IPS DF 4.7 (cell line): ENCODE results near the gene NHLRC4.

Source experiments
- DNase-seq: peaks from one replicate; pipeline ENCODE4 v3.0.0-alpha.2; 2013; ENCODE audit warnings: low spot score; ENCODE audit errors: extremely low read depth

Gene NHLRC4

DNA sequence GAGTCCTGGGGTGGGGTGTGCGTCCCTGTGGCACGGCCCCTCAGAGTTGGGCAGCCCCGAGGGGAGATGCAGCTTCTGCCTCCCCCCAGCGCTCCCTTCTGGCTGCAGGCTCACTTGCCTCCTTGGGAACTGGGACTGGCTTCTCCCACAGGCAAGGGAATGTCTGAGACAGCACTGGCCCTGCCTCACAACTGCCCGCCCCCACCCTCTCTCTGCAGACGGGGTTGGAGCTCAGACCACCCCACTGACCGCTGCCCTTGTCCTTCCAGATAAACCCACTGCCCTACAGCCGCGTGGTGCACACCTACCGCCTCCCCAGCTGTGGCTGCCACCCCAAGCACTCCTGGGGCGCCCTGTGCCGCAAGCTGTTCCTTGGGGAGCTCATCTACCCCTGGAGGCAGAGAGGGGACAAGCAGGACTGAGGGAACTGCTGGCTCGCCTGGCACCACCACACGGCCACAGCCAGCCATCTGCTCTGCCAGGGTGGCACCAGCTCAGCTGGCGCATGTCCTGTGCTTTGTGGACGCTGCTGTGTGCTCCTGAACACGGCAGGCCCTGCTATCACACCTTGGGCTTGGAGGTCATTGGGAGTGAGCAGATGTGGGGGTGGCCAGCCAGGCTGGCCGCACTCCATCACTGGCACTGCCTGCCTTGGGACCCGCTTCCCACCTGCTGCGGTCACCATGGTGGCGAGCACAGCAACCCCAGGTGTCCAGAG, 16.0 kb downstream of the NHLRC4 start:
- DNase-seq = no peak

DNA sequence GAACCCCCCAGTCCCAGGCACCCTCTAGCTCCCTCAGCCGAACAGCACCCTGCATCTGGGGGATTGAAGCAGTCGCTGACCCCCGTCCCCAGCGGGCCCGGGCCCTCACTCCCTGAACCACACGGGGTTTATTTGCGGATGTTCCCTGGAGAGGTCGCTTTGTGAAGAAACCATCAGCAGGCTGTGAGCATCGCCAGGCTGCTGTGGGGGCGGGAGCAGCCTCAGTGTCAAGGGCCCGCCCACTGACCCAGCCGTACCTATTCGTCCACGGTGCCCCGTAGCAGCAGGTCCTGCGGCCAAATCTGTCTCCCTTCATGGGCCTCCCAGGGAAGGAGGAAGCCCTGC, 16.6 kb downstream of the NHLRC4 start:
- DNase-seq = no peak

DNA sequence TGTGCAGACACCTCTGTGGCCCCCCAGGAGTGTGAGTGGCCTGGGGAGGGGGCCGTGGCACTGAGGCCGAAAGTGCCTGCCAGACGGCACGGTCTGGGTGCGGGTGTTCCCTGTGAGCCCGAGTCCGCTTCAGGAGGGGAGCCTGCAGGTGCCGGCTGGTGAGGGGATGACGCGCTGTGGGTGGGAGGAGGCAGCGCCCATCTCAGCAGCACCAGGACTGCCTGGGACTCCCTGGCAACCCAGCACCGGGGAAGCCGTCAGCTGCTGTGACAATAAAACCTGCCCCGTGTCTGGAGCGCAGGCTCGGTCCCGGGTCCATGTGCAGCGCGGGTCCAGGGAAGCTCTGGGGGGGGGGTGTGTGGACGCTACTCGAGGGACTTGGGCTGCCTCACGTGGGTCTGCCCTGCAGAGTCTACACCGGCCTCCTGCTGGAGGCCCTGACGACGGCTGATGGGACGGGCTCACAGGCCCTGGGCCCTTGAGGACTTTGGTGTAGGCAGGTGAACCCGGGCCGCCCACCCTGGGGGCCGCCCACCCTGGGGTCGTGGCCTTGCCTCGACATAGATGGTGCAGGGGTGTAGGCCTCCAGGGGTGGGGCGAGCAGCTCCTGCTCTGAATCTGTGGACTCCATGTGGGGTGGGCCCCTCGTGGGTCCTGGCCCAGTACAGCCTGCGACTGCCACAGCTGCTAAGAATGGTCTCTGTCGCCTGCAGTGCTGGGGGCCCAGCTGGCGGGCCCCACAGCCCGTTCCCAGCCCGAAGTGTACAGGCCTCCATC, 17.2 kb downstream of the NHLRC4 start:
- no peak for DNase-seq

DNA sequence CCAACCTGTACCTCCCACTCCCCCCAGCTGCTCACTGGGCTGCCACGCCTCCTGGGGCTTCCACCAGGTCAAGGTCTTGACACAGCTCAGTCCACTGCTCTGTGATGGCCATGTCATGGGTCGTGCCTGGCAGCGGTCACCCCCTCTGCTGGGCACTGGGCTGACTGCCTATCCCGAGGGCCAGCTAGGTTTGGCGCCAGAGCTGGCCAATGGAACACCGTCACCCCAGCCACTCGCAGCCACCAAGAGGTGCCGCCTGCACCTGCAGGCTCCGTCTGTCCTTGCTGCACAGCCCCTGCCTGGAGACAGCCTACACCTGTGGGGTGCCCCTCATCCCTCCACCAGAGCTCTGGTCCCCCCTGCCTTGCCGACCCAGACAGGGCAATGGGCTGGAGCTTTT, 18.5 kb downstream of the NHLRC4 start:
- DNase-seq = no peak

DNA sequence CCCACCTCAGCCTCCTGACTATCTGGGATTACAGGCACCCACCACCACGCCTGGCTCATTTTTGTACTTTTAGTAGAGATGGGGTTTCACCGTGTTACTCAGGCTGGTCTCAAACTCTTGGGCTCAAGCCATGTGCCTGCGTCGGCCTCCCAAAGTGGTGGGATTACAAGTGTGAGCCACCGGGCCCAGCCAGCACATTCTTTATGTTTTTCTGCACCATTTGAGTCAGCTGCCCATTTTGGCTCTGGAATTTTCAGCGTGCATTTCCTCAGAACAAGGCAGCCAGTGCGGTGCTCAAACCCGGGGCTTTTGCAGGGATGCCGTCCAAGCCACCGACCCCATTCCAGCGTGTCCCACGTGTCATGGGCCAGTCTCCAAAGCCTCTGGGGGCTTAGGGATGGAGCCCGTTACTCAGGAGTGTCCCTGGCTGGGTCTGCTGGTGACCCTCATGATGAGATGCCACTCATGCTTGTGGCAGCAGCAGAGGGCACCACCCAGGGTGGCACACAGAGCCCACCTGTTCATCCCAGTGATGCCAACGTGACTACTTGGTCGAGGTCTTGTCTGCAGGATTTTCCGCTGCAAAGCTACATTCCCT, 19.3 kb downstream of the NHLRC4 start:
- no peak for DNase-seq

DNA sequence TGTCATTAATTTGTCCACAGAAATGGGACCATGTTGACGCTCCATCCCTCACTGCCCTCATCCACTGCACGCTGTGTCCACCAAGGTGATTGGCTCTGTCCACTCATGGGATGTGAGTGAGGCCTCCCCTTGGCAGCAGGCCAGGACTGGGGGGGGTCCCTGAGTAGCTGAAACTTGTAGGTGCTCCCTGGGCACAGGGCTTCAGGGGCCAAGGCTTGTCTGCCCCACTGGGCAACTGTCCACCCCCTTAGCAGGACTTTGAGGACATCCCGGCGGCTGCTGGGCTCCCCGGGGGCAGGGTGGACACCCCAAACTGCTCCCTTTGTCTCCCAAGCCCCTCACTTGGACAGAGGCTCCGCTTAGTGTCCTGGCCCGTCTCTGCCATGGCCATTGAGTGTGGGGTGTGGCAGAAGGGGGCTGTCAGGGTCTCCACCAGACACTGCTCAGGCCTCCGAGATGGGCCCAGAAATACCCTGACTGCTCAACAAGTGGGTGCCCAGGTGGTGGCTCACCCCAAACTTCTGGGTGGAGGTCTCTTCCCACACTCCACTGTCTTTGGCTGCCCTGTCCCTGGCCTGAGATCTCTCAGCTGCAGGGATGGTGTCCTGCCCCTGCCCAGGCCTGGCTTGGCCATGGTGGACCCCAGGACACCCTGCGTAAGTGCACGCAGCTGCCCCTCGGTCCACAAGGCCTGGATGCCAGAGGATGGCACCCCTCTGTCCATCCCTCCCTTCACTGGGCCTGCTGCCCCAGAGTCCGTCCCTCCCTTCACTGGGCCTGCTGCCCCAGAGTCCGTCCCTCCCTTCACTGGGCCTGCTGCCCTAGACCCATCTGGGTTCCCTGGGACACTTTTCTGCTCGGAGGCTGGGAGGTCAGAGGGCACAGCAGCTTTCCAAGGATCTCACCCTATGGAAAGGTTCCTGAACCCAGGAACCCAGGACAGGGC, 20.1 kb downstream of the NHLRC4 start:
- DNase-seq = no peak

DNA sequence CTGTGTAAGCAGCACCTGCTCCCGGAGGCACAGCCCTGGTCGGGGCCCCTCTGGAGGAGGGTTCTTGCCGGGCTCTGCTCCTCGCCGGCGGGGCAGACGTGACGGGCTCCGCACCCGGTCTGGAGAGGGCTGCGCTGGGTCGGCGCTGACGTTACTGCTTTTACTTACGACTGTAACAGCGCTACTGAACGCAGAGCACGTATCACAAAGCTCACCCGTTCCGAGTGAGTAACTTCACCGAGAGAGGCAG, 21.8 kb downstream of the NHLRC4 start:
- no peak for DNase-seq

DNA sequence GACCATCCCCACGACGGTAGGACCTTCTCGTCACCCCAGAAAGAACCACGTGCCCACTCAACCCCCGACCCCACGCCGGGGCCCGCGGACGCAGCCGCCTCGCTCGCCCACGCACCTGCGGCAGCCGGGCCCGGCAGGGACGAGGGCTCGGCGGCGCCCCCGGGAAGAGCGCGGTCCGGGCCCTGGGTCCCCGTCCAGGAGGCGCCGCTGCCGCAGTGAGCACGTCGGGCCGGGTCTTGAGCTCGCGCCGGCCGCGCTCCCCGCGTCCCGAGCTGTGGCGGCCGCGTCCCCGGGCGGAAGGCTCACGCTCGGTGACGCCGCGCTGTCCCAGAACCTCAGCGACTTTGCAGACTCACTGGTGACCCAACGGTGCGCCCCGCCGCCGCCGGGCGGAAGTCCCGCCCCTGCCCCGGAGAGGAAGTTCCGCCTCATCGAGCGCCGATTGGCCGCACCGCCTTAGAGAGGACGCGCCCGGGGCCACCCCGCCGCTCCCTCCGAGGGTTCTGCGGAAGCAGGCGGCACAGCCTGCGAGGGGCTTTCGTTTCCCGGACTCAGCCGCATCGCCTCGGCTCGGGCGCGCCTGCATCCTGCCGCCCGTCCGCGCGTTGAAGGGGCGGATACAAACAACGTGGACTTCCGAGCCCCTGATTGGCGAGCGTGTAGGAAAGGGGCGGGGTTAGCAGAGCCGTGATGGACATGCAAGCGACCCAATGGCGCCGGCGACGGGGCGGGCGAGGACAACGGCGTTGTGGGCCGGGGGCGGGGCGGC, 22.3 kb downstream of the NHLRC4 start:
- no peak for DNase-seq

DNA sequence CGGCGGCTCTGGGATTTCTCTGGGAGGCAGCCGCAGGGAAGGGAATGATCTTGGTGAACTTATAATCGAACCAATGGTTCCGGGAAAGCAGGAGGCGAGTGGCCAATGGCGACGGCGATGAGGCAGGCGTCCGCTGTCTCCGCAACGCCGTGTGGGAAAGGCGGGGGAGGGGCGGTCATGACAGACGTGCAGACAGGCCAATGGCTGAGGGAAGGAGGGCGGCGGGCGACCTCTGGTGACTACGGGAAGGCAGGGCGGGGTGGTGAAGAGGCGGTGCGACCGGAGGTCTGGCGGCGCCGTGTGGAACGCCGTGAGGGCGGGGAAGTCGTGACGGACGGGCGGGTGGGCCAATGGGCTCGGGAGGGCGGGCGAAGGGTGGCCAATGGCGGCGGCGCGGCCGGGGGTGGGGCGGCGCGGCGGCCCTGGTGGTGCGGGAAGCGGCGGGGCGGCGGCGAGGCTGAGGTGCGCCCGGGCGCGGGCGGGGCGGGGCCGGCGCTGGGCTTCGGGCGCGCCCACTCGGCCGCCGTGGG, 22.9 kb downstream of the NHLRC4 start, which contains the start of gene RAB40C:
TSS of gene RAB40C (plus strand) at position 409 of the 530 bp plus-strand sequence. CDS start 226 bp downstream, outside the sequence.
- no peak for DNase-seq

DNA sequence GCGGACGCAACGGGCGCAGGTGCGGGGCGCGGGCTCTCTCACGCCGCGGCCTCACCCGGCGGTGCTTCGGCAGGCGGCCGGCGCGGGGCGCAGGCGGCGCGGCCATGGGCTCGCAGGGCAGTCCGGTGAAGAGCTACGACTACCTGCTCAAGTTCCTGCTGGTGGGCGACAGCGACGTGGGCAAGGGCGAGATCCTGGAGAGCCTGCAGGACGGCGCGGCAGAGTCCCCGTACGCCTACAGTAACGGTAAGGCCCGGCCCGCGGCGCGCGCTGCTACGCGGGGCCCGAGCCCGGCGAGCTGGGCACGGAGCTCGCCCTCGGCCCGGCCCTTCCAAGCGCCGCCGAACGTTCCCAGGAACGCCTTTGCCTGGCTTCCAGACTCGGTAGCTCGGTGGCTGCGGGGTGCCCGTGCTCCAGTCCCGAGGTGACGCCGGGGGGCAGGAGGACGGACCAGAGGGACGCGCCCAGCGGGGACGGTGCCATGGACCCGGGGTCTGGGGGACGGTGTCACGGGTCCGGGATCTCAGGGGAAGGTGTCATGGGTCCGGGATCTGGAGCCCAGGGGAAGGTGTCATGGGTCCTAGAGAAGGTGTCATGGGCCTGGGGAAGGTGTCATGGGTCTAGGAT, 23.5 kb downstream of the NHLRC4 start:
- no peak for DNase-seq

DNA sequence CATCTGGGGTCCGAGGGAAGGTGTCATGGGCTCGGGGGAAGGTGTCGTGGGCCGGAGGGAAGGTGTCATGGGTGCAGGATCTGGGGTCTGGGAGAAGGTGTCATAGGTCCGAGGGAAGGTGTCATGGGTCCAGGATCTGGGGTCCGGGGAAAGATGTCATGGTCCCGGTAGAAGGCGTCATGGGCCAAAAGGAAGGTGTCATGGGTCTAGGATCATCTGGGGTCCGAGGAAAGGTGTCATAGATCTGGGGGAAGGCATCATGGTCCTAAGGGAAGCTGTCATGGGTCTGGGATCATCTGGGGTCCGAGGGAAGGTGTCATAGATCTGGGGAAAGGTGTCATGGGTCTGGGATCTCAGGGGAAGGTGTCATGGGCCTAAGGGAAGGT, 24.0 kb downstream of the NHLRC4 start:
- DNase-seq = no peak

DNA sequence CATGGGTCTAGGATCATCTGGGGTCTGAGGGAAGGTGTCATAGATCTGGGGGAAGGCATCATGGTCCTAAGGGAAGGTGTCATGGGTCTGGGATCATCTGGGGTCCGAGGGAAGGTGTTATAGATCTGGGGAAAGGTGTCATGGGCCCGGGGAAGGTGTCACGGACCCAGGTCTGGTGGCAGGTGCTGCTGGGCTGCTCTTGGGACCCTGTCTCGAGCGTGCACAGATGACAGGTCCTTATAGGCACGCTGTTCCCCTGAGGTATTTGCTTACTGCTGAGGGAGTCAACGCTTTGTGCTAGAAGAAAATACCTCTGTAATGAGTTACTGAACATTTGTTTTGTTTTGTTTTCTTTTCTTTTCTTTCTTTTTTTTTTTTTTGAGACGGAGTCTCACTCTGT, 24.4 kb downstream of the NHLRC4 start:
- no peak for DNase-seq

DNA sequence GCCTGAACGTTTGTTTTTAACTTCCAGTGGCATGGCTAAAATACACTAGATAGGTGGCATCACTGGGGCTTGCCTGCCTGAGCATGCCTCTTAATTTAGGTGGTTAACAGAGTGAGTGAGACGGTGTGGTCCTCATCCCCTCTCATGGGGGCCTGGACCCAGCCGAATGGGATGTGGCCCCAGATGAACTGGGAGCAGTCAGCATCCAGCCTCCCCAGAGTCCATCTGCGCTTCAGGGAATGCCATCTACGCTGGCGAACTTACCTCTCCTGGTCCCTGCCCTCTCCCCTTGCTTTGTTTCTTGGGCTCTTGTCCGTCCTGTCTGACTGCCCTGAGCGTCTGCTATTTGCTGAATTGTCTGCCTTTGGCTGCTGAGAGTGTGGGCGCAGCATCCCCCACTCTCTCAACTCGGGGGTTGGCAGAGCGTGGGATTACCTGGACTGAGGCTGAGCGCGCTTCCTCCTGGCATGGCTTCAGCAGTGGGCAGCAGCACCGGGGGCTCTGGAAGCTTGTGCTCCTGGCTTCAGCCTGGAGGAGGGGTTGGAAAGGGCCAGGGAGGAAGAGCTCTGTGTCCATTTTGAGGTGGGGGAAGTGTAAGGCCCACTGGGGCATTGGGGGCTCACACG, 25.2 kb downstream of the NHLRC4 start:
- no peak for DNase-seq

DNA sequence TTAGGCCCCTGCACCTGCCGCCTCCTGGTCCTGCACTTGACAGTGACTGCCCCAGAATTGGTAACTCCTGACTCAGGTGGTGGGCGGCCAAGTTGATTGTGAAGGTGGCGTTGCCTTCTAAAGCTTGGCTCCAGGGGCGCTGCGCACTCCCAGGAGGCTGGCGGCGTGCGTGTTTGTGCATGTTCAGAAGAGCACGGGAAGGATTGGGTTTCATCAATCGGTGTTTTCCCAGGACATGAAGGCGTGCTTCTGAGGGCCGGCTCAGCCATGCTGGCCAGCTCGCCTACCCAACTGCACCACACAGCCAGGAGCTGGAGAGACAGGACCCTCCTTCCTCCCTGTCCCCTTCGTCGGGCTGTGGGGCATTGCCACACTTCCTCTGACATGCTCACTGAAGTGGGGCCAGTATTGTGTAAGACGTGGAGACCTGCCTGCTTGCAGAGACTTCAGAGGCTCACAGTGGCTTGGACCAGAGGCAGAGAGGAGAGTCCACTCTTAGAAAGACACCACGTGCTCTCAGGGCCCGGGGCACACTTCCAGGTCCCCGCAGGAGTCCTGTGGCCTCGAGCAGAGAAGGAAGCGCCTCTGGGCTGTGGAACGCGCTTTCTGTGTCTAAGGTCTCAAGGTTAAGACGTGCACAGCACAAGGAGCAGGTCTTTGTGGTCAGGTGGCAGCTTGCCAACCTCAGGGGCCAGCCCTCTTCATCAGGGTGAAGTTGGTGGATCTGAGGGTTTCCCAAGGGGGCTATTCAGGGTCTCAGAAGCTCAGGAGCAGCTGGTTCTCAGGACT, 25.9 kb downstream of the NHLRC4 start:
- no peak for DNase-seq

DNA sequence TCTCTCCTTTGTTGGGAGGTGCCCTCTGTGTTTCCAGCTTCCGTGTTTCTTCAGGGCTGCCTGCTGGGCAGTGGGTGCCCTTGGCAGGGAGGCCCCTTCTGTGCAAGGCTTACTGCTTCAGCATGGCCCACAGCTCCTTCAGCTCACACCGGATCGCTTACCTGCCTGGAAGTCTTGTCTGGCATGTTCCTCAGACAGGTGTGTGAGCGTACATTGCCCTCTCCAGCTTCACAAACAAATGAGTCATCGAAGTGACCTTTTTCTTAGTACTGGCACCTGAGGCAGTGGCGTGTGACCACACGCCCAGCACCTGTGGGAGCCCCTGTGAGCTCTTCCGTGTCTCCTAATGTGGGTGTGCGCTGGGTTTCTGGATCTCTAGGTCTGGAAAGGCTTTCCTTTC, 26.6 kb downstream of the NHLRC4 start:
- no peak for DNase-seq

DNA sequence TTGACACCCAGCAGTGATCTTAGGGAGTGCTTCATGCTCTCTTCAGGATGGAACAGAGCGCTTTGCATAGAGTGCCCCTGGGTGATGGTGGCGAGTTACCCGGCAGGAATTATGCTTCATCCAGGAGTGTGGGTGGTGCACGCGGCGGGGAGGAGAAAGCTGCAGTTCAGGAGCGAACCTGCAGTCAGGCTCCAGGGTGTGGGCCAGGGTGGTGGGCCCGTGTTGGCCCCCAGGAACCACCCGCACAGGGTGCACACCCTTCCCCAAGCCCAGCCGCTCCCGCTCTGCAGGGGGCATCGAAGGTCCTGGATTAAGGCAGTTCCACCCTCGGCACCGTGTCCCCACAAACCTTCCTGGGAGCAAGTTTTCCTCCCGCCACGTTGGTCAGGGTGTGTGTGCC, 27.0 kb downstream of the NHLRC4 start:
- no peak for DNase-seq

DNA sequence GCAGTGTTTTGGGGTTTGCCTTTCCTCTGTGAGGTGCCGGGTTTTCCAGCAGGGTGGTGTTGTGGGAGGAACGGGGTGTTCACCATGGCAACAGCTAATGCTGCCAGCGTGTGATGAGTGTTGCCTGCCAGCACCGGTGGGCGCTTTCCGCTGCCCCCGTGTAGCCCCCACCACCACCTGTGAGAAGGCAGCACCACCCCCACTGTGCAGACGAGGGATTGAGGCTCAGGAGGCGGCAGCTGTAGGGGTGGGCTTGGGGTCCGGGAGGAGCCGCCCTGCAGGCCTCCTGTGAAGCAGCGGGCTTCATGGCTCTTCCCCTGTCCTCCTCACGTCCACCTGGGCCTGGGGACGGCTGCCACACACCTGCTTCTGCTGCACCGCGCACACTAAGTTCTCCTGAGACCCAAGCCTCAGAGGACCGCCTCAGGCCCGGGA, 28.3 kb downstream of the NHLRC4 start:
- DNase-seq = no peak

DNA sequence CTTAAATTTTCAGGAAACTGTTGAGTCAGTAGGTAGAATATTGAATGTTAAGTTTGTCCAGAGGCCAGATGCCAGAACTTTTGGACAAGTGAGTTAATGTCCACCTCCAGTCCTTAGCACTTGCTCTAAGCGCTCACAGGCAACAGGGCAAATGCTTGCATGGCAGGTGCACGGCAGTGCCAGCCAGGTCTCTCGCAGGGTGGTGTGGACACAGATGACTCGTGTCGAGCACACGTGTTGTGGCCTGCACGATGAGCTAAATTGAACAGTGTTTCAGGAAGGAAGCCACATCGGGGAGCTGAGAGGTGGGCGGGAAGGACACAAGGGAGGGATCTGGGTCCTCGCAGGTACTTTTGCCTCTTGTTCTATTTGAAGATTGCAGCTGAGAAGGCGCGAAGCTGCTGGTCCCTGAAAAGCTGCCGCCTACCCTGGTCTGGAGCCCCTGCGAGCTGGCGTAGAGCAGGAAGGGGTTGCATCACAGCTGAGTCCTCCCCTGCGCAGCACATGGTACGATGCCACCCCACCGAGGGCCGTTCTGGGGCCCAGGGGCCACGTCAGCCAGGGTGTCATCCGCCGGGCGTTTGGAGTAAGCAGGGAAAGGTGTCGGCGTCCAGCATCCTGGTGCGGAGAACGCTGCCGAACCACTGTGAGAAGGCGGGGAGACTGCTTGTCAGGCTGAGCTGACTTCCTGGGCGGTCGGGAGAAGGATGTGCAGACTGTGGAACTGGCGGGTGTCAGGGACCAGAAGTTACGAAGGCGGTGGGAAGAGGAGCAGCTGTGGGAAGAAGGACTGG, 29.3 kb downstream of the NHLRC4 start:
- no peak for DNase-seq
